ENCODE results near the gene CLDN3.
A peak's percentile ranks its signal among the peaks of the same experiment; 100 is the strongest.

CLDN3 gene

DNA sequence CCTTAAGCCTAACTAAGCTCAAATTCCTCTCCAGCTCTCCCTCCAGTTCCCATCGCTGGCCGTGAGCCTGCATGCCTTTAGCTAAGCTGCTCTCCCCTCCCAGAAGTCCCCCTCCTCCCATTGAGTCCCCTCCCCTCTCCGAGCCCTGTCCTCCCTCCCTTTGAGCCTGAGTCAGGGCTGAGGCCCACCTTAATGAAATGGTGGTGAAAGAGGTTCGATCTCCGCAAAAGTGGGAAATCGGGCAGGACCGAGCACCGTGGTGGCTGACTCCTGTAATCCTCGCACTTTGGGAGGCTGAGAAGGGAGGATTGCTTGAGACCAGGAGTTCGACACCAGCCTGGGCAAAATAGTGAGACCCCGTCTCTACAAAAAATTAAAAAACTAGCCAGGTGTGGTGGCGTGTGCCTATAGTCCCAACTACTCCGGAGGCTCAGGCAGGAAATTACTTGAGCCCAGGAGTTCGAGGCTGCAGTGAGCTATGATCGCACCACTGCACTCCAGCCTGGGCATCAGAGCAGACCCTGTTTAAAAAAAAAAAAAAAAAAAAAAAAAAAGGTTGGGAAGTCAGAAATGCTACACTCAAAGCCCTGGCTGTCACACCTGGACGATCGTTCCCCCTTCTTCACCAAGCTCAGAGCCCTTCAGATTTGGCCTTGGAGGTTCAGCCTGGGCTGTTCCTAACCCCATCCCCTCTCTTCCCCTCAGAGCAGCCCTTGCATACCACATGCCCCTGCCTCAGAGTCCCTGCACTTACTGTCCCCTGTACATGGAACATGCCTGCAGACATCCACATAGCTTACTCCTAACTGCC, 995 bp upstream of the CLDN3 start:
- DNase-seq (ENCODE audit: low spot score): no peak

DNA sequence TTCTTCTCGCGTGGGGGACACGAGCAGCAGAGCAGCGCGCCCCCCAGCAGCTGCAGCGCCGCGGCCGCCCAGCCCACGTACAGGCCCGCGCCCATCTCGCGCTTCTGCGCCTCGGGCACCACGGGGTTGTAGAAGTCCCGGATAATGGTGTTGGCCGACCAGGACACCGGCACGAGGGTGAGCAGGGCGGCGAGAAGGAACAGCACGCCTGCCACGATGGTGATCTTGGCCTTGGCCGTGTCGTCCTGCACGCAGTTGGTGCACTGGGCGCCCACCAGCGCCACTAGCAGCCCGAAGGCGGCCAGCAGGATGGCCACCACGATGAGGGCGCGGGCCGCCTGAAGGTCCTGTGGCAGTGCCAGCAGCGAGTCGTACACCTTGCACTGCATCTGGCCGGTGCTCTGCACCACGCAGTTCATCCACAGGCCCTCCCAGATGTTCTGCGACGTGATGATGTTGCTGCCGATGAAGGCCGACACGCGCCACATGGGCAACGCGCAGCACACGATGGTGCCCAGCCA, 529 bp downstream of the CLDN3 start:
- no peak for DNase-seq (ENCODE audit: low spot score)

DNA sequence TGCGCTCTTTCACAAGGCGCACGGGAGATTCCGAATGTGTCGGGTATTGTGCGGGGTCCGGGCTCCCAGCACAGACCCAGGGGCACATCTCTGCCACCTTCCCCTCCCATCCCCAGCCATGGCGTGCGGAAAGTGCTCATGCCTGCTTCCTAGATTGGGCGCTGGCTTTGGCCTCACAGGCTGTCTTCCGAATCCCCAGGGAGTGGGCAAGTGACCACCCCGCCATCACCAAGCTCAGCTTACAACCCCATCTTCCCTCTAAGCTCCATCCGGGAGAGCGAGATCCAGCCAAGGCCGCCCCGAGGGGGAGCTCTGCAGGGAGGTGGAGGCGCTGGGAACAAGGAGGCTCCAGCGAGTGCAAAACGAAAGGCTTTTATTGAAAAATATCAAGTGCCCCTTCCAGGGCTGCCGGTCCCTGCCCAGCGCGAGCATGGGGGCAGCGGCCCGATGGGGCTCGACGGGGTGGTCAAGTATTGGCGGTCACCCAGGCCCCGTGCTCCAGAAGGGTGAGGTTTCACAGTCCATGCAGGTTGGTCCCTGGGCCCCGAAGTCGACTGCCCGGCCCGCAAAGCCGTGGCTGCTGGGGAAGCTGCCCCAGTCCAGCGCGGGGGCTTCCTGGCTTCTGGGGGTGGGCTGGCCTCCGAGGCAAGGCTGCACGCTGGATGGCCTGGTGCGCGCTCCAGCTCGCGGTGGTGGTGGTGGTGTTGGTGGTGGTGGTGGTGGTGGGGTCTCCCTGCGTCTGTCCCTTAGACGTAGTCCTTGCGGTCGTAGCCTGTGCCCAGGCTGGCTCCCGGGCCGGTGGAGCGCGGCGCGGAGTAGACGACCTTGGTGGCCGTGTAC, 1.2 kb downstream of the CLDN3 start:
- no peak for DNase-seq (ENCODE audit: low spot score)

DNA sequence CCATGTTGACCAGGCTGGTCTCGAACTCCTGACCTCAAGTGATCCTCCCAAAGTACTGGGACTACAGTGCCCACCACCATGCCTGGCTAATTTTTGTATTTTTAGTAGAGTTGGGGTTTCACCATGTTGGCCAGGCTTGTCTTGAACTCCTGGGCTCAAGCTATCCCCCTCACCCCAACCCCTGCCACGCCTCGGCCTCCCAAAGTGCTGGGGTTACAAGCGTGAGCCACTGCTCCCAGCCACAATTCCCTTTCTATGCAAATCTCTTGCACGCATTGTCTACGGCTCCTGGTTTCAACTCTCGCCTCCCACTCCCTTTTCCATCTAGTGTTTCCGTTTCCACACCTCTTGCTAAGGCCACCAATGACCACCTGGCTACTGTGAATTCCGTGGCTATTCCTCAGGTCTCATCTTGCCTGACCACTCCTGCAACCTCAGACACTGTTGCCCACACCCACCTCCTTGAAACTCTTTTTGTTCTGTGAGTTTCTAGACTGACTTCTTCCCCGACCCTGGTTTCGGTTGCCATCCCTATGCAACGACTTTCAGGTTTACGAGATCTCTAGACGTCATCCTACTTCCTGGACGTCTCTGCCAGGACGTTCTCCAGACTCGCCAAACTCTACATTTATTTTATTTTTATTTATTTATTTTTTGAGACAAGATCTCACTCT, 3.4 kb downstream of the CLDN3 start:
- DNase-seq (ENCODE audit: low spot score): no peak

DNA sequence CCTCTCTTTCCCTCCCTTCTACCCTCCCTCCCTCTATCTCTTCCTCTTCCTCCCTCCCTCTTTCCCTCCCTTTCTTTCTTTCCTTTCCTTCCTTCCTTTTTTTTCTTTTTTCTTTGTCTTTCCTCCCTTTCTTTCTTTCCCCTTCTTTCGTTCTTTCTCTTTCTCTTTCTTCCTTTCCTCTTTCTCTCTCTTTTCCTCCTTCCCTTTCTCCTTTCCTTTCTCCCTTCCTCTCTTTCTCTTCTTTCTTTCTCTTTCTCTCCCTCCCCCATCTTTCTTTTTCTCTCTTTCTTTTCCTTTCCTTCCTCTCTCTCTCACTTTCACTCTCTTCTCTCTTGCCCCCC, 7.4 kb downstream of the CLDN3 start:
- no peak for DNase-seq (ENCODE audit: low spot score)

DNA sequence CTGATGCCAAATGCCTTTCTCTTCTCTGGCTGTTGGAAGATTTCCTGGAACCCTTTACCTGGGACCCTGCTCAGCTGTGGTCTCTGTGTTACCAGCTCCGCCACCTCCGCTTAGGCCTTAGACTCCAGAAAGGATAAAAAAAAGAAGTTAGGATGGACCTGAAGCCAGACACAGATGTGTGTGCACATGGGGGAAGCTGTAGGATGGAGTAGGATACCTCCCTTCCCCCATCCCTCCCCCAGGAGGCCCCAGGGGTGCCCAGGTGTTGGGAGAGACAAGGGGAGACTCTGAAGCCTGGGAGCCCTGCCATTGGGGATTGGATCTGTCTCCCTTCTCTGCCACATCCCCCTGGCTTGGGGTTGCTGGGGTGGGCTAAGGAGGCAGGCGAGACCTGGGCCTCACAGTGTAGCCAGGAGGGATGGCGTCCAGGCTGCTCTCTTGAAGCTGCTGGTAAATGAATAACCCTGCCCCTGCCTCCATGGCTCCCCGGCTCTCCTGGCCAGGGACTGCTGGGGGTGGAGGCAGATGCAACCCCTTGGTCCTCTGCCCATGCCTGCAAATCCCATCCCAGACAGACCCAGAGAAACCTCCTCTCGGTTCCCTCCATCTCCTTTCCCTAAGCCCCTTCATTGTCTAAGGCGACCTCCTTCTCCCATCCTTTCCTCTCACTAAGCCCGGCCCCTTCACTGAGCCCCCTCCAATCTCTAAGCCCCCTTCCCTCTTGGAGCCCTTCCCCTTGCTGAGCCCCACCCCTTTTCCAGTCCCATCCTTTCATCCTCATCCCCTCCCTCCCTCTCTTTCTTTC, 8.0 kb downstream of the CLDN3 start:
- no peak for DNase-seq (ENCODE audit: low spot score)

DNA sequence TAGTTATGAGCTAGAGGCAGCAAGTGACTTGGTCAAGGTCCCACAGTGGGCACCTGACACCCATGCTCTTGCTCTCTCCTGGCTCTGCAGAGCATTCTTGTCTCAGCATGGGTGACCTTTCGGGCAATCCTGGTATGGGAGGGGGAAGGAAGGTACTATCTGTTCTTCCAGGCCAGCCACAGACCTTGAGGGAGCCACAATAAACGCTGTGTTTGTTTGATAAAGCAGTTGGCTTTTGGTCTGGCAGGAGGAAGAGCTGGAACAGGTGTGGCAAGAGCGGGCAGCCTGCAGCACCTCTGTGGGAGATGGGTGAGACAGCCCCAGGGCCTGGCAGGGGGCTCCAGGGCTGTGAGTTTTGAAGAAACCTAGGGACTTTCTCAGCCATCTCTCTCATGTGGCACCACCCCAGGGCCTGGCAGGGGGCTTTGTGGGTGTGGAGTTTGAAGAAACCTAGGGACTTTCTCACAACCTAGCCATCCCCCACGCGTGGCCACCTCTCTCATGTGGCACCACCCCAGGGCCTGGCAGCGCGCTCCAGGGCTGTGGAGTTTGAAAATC, 11.4 kb downstream of the CLDN3 start:
- no peak for DNase-seq (ENCODE audit: low spot score)

DNA sequence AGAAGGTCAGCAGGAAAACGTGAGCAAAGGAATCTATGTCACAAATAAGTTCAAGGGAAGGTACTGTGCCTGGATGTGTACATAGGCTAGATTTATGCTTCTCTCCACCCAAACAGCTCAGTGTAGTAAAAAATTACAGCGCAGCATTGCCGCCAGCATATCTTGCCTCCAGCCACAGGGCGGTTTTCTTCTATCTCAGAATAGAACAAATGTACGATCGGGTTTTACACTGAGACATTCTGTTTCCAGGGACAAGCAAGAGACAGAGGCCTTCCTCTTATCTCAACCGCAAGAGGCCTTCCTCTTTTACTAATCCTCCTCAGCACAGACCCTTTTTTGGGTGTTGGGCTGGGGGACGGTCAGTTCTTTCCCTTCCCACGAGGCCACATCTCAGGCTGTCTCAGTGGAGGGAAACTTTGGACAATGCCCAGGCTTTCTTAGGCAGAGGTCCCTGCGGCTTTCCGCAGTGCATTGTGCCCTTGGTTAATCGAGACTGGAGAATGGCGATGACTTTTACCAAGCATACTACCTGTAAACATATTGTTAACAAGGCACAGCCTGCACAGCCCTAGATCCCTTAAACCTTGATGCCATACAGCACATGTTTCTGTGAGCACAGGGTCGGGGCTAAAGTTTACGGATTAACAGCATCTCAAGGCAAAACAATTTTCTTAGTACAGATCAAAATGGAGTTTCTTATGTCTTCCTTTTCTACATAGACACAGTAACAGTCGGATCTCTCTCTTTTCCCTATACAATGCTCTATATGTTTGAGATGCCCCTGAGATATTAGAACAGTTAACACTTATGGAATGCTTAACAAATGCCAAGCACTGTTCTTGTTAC, 19.9 kb downstream of the CLDN3 start:
- DNase-seq (ENCODE audit: low spot score): no peak

DNA sequence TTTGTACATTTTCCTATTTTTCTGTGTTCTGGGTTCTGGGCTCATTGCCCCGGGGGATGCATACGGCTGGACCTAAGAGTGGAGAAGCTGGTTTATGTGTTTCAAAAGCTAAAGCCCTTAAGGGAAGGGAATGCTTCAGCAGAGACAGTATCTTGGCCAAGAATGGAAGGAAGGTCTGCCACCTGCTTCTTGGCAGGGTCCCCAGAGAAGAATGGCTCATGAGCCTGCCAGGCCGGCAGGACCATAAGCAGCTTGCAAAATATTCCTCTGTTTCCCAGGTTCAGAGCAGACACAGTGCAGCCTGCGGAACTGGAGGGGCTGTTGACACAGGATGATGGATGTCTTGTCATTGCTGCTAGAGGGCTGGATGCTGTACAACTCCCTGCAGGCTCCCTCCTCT, 23.7 kb downstream of the CLDN3 start:
- DNase-seq (ENCODE audit: low spot score): no peak

DNA sequence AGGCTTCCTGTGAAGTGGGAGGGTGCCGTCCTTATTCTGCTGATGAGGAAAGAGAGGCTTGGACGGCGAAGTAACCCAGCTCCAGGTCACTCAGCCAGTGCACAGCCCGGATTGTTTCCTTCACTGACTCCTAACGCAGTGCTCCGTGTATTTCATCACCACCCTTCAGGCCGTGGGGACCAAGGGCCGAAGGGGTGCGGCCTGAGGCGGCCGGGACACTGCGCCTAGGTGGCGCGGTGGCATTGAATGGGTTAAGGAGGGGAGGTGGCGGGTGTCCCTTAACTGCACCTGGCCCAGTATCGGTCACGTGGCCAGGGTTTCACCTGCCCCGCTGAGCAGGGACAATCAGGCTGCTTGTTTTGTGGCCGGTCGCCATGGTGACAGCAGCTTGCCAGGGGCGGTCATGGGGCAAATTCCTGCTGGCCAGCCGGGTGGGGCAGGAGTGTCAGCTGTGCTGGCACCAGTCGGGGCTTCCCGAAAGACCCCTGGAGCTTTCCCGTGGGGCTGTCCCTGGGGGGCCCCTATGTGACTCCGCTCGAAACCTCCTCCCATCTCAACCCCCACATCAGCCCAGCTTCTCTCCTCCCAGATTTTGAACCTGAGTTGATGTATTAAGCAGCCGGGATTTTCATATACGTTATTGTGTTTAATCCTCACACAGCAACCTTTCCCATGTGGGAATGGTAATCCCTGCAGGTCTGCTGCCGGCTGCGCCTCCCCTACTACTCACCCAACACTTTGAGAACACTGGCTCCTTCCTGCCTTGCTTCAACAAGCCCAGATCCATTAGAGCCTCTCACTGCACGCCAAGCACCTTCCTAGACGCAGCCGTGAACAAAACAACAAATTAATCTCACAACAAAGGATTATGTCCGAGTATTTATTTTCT, 27.1 kb downstream of the CLDN3 start:
- peak; percentile 97 for DNase-seq (ENCODE audit: low spot score)

DNA sequence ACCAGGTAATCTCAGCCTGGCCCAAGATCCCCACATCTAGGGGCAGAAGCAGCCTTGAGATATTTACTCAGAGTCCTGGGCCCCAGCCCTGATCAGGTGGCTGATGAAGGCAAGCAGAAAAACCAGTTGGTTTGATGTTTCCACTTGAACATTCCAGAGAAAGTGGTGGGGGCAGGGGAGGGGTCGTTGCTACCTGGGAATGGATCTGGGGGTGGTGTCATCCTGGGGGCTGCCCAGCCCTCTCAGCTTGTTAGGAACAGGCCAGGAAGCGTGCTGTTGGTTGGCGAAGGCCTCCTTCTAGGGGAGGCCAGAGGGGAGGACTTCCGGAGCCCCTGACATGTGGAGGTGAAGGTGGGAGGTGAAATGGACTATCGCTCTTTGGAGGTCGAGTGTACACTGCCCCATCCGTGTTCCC, 27.7 kb downstream of the CLDN3 start:
- DNase-seq (ENCODE audit: low spot score): peak; percentile 34

DNA sequence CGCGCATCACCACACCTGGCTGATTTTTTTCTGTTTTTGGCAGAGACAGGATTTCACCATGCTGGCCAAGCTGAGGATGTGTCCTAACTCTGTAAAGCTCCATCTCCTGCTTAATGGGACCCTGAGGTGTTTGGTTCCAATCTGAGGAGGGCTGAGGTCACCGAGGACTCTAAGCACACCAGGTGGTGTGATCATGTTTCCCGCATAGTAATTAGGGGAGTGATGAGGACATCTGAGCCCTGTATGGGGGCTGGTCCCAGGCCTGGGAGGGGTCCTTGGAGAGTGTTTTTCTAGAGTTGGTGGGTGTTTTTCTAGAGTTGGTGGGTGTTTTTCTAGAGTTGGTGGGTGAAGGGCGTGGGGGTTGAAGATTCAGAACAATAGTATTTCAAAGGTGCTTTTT, 28.5 kb downstream of the CLDN3 start:
- DNase-seq (ENCODE audit: low spot score): no peak

DNA sequence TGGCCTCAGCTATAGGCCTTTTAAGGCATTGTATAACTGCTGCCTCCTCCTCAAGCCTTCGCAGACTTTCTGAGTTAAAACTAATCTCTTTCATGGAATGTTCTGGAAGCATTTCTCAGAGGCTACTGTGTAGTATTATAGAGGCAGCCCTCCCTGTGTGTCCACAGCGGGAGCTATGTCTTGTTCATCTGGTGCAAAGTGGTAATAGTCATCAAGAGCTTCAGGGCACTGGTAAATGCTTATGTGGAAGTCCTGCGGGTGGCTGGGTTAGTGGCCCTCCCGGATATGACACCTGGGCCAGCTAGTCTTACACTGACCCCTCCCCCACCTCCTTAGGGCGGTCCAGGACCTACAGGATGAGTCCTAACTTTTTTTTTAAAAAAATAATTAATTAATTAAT, 29.3 kb downstream of the CLDN3 start:
- DNase-seq (ENCODE audit: low spot score): no peak

DNA sequence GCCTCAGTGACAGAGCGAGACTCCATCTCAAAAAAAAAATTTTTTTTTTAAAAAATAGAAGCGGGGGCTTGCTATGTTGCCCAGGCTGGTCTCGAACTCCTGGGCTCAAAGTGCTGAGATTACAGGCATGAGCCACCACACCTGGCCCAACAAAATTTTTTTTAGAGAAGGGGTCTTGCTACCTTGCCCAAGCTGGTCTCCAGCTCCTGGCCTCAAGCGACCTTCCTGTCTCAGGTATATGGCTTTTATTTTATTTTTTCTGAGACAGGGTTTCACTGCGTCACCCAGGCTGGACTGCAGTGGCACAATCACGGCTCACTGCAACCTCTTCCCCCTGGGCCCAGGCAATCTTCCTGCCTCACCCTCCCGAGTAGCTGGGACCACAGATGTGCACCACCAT, 29.9 kb downstream of the CLDN3 start:
- no peak for DNase-seq (ENCODE audit: low spot score)

DNA sequence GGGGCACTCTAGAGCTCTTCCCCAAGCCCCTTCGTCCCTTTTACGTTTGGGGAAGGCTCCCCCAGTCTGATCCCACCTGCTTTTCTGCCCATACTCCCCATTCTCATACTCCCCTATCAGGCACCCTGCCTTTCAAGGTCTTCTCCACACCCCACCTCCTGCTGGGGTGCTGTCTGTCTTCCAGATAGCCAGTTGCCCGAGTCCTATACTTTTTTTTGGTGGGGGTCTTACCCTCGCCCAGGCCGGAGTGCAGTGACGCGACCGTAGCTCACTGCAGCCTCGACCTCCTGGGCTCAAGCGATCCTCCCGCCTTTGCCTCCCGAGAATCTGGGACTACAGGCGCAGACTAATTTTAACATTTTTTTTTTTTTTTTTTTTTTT, 30.7 kb downstream of the CLDN3 start:
- no peak for DNase-seq (ENCODE audit: low spot score)

DNA sequence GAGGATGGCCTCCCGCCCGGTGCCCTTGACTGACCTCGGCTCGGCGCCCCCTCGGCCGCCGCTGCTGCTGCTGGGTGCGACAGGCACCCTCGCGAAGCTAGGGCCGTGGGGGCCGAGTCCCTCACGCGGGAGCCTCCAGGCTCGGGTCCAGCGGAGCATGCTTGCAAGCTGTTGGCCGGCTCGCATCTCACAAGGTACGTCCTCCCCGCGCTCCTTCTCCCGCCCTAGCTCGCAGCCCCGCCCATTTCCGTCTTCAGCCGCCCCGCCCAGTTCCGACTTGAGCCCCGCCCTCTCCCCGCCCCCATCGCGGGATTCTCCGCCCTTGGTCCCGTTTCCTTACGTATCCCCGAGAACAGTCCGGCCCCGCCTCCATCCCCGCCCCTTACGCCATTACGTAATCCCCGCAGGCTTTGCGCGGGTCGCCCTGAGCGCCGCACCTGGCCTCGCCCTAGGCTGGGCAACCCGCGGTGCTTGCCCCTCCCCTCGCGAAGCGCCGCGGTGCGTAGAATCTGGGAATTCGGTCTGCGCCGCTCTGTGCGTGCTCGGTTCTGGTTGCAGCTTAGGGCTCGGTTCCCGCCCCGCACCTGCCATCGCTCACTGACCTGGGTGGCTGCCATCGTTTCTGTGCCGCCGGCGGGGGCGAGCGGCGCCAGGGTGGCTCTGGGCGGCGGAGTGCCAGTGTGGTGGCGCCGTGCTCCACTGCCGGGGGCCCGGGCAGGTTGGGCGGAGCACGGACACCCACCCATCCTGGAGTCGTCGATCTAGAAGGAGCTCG, 31.3 kb downstream of the CLDN3 start, which contains the start of gene ABHD11:
Gene ABHD11, minus strand, starts transcription at position 191 of the 775 bp plus-strand sequence. Its CDS starts 32 bp downstream, at position 159.
- peak; percentile 100 for DNase-seq (ENCODE audit: low spot score)

DNA sequence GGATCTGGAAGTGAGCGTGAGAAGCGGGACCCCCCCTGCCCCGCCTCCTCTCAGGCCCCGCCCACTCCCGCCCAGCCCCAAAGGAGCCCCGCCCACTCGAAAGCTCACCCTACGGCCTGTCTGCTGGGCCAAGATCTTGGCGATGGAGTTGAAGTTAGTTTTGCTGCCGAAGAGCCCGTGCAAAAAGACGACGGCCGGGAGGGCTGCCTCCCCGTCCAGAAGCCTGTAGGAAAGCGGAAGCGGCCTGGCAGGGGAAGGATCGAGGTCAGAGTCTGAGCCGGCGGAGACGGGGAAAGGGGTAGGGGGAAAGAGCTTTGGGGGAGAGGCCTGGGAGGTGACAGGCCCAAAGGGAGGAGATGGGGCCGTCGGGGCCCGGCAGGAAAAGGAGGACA, 31.9 kb downstream of the CLDN3 start:
- peak; percentile 74 for DNase-seq (ENCODE audit: low spot score)

DNA sequence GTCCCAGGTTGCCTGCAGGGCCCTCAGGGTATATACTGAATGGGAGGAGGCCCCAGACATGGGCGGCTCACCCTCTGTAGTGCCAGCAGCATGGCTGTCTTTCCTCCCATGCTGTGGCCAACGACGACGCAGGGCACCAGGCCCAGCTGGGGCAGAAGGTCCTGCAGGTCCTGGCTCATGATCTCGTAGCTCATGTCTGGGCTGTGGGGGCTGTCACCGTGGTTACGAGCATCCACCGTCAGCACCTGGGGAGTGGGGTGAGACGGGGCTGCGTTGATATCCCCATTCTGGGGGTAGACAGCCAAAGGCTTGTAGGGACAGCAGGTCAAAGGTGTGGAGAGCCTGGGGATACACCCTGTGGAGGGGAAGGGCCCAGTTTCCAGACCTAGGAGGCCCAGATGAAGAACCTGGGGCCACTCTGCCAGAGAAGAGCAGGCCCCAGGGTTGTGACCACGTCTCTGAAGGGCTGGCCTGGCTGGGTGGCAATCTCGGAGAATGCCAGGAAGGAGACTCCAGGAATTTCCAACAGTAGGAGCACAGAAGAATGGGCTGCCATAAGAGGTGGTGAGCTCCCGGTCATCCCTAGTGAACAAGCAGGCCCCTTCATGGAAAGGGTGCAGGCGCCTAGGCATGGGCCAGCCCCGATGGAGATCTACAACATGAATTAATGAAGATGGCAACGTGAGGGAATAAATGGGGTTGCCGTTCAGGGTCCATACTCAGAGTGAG, 32.4 kb downstream of the CLDN3 start:
- no peak for DNase-seq (ENCODE audit: low spot score)
